GM06990 (cell line): Measurements from ENCODE around the gene ABCG2.
"Not testable (repeated sequence)": the region's sequence is repeated elsewhere in the genome, so short reads cannot be mapped to it uniquely, and the experiment has no call there.

ENCODE experiments used
- DNase-seq: peaks from one replicate; pipeline ENCODE4 v3.0.0-alpha.2; 2011; ENCODE audit not compliant: insufficient read length; ENCODE audit errors: extremely low read depth
- H3K27me3 ChIP-seq: replicated peaks from 2 replicates; pipeline ENCODE4 v1.6.0; 2011; ENCODE audit warnings: low read length; ENCODE audit not compliant: control insufficient read depth, insufficient read depth
- H3K36me3 ChIP-seq: 2 replicates; pipeline ENCODE4 v1.5.1; 2011; ENCODE audit warnings: low read length; ENCODE audit not compliant: control insufficient read depth, insufficient read depth
- H3K4me3 ChIP-seq: replicated peaks from 2 replicates; pipeline ENCODE4 v1.5.1; 2011; ENCODE audit warnings: low read depth, mild to moderate bottlenecking, control low read depth, low read length
- CTCF ChIP-seq: IDR thresholded peaks from 2 replicates; pipeline ENCODE4 v1.5.1; 2011; ENCODE audit warnings: low read length, control low read depth, mild to moderate bottlenecking, inconsistent platforms; ENCODE audit not compliant: insufficient read depth, poor library complexity, severe bottlenecking

The ABCG2 gene

GRCh38 chr4:88134111-88134510 lies 24.3 kb downstream of the ABCG2 start:
- no peak overlapping the region for H3K4me3 ChIP-seq
- H3K36me3 ChIP-seq: no peaks in the 10 kb centered on the region
- DNase-seq: no peak
- H3K27me3 ChIP-seq: no peaks in the 10 kb centered on the region
- TF ChIP-seq CTCF: no peak

- no peak for TF ChIP-seq CTCF
- Histone ChIP-seq H3K27me3 (no peaks in the 10 kb centered on the region), H3K4me3 (no peak overlapping the region), H3K36me3 (no peaks in the 10 kb centered on the region)
- DNase-seq: no peak
Observed at GRCh38 chr4:88130544-88131305, 27.7 kb downstream of the ABCG2 start.

- H3K27me3 ChIP-seq: no peaks in the 10 kb centered on the region
- no peak for TF ChIP-seq CTCF
- H3K4me3 ChIP-seq: no peak overlapping the region
- no peaks in the 10 kb centered on the region for H3K36me3 ChIP-seq
- no peak for DNase-seq
Observed at GRCh38 chr4:88130003-88130402, 28.4 kb downstream of the ABCG2 start.

GRCh38 chr4:88122260-88122659 lies 36.2 kb downstream of the ABCG2 start:
- not testable (repeated sequence) for H3K27me3 ChIP-seq, DNase-seq, H3K36me3 ChIP-seq, H3K4me3 ChIP-seq

- H3K27me3 ChIP-seq: no peaks in the 10 kb centered on the region
- H3K4me3 ChIP-seq: no peak overlapping the region
- H3K36me3 ChIP-seq: no peaks in the 10 kb centered on the region
- no peak for DNase-seq
- TF ChIP-seq CTCF: no peak
Observed at GRCh38 chr4:88119943-88120342, 38.5 kb downstream of the ABCG2 start.

GRCh38 chr4:88115587-88115986 lies 42.9 kb downstream of the ABCG2 start:
- no peak for DNase-seq
- Histone ChIP-seq H3K36me3 (no peaks in the 10 kb centered on the region), H3K27me3 (no peaks in the 10 kb centered on the region), H3K4me3 (no peak overlapping the region)
- no peak for TF ChIP-seq CTCF
